GM12864 (cell line): ENCODE measurements around the gene ST7.

Experiments
- DNase-seq: peaks from one replicate; pipeline ENCODE4 v3.0.0-alpha.2; 2011; ENCODE audit warnings: low read depth
- H3K4me3 ChIP-seq: 2 replicates; pipeline ENCODE4 v1.5.1; 2011; ENCODE audit warnings: mild to moderate bottlenecking, low read depth, low read length, control low read depth
- CTCF ChIP-seq: IDR thresholded peaks from 2 replicates; pipeline ENCODE4 v1.5.1; 2011; ENCODE audit warnings: low read depth, mild to moderate bottlenecking, moderate library complexity, low read length, control low read depth, inconsistent platforms; ENCODE audit errors: missing control alignments

The ST7 gene

DNA sequence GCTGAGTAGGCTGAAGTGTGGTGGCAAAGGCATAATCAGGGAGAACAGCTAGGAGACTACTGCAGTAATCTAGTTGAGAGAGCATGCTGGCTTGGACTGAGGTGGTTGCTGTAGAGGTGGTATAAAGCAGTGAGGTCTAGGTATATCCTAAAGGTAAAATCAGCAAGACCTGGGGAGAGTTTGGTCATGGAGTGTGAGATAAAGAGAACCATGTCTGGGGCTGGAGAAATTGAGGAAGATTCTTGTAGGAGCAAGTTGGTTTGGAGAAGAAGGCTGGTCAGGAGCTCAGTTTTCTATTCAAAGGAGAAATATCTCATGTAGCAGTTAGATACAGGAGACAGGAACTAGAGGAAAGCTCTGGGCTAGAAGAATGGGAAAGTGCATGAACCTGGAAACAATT is 32.9 kb upstream of the ST7 start:
- no peak for DNase-seq
- no peak for TF ChIP-seq CTCF
- no peak overlapping the region for H3K4me3 ChIP-seq

- no peak for TF ChIP-seq CTCF
- DNase-seq: no peak
- no peak overlapping the region for H3K4me3 ChIP-seq
Measured at GRCh38 chr7:116922545-116922944, 30.8 kb upstream of the ST7 start.

DNA sequence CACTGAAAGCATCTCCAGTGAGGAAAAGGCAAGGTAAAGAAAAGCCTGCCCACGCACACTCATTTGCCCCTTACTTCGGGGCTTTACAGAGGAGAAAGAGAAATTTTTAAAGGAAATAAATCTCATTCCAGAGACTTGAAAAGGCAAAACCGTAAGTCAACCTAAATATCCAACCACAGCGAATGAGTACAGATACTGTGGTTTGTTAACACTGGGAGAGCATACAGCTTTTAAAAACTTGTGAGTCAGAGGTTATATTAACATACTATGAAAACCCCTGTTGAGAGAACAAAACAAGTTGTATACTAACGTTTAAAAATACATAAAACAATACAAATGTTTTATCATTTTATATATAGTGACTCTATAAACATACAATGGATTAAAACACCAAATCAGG is 28.6 kb upstream of the ST7 start:
- H3K4me3 ChIP-seq: no peak overlapping the region
- no peak for TF ChIP-seq CTCF
- DNase-seq: no peak

DNA sequence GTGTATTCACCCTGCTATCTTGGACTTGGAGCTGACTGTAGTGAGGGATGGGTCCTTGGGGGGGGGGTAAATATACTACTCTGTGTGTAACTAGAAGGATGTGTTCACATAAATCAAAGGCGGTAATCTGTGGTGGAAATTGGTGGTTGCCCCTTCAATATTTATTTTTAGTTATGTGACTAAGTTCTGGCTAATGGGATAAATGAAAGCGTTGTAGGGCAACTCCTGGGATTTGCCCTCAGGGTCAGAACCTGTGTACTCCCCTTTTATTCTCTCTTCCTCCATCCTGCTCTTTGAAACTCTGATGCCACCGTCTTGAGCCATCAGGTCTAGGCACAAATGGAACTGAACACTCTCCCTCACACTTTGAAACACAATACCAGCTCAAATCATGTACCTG is 24.3 kb upstream of the ST7 start:
- DNase-seq: no peak
- TF ChIP-seq CTCF: no peak

GRCh38 chr7:116929914-116930913 is 23.1 kb upstream of the ST7 start:
- no peak overlapping the region for H3K4me3 ChIP-seq
- peak; percentile 45 for DNase-seq
- TF ChIP-seq CTCF: peak; percentile 95

More for the DNA sequence above, 24.3 kb upstream of the ST7 start:
- no peak overlapping the region for H3K4me3 ChIP-seq

GRCh38 chr7:116932566-116932965 is 20.7 kb upstream of the ST7 start:
- TF ChIP-seq CTCF: no peak
- H3K4me3 ChIP-seq: no peak overlapping the region
- no peak for DNase-seq

GRCh38 chr7:116933465-116933864 is 19.8 kb upstream of the ST7 start:
- no peak for TF ChIP-seq CTCF
- H3K4me3 ChIP-seq: no peak overlapping the region
- no peak for DNase-seq
